Nephron (organoid): Measurements from ENCODE around the gene FRS3.
"Not testable (repeated sequence)": the region's sequence is repeated elsewhere in the genome, so short reads cannot be mapped to it uniquely, and the experiment has no call there.

ENCODE experiments used
- H3K27ac Mint-ChIP-seq, 3 experiments: 2 replicates each; pipeline ENCODE4 v1.8.0; 2020; ENCODE audit warnings: mixed read lengths in 3 of 3, mild to moderate bottlenecking in 2 of 3, moderate library complexity in 1 of 3
- H3K27me3 Mint-ChIP-seq: 2 replicates; pipeline ENCODE4 v1.8.0; 2021; ENCODE audit warnings: low read depth, mild to moderate bottlenecking, moderate library complexity, mixed read lengths
- H3K36me3 Mint-ChIP-seq: 2 replicates; pipeline ENCODE4 v1.8.0; 2020; ENCODE audit warnings: low read depth, mixed read lengths
- H3K4me1 Mint-ChIP-seq: 2 replicates; pipeline ENCODE4 v1.8.0; 2020; ENCODE audit warnings: mixed read lengths
- H3K4me3 Mint-ChIP-seq, 3 experiments: 2 replicates each; pipeline ENCODE4 v1.8.0; 2020; ENCODE audit warnings: mild to moderate bottlenecking in 3 of 3, mixed read lengths in 3 of 3, moderate library complexity in 2 of 3
- H3K9me3 Mint-ChIP-seq: 2 replicates; pipeline ENCODE4 v1.8.0; 2020; ENCODE audit warnings: mixed read lengths
- TF ChIP-seq, protein P1 (sequence below), 3 experiments: fragments of 200-600 bp; sonication (generic); IDR thresholded peaks; one replicate each; pipeline ENCODE4 v1.5.0; 2021; ENCODE audit warnings: antibody characterized with exemption in 3 of 3; ENCODE audit not compliant: unreplicated experiment in 3 of 3

FRS3 gene

DNA sequence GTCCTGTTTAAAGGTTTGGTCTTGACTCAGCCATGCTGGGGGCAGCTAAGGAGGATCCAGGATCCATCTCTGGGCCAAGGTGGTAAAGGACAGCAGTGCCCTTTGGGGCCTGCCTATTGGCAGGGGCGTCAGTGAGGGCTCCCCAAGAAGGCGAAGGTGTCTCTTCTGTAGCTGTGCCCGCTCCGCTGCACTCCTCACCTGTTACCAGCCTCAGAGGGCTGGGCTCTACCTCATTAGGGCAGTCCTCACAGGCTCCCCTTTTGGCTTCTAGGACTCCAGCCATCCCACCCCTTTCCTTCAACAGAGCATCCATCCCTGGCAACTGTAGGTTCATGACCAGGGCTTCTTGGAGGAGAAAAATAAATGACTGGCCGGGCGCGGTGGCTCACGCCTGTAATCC is 10.3 kb downstream of the FRS3 start:
- Mint-ChIP-seq H3K9me3 (no peaks in the 10 kb centered on the region), H3K4me3 (no peak overlapping the region), H3K27me3 (no peaks in the 10 kb centered on the region), H3K36me3 (peaks cover 32% of the 10 kb centered on the region), H3K4me1 (peaks cover 6% of the 10 kb centered on the region), H3K27ac (no peak overlapping the region)
- TF ChIP-seq, protein P1, sequence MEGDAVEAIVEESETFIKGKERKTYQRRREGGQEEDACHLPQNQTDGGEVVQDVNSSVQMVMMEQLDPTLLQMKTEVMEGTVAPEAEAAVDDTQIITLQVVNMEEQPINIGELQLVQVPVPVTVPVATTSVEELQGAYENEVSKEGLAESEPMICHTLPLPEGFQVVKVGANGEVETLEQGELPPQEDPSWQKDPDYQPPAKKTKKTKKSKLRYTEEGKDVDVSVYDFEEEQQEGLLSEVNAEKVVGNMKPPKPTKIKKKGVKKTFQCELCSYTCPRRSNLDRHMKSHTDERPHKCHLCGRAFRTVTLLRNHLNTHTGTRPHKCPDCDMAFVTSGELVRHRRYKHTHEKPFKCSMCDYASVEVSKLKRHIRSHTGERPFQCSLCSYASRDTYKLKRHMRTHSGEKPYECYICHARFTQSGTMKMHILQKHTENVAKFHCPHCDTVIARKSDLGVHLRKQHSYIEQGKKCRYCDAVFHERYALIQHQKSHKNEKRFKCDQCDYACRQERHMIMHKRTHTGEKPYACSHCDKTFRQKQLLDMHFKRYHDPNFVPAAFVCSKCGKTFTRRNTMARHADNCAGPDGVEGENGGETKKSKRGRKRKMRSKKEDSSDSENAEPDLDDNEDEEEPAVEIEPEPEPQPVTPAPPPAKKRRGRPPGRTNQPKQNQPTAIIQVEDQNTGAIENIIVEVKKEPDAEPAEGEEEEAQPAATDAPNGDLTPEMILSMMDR (IDR thresholded peaks at IDR 0.05; ENCODE audit: unreplicated experiment in 3 of 3) = no peak

DNA sequence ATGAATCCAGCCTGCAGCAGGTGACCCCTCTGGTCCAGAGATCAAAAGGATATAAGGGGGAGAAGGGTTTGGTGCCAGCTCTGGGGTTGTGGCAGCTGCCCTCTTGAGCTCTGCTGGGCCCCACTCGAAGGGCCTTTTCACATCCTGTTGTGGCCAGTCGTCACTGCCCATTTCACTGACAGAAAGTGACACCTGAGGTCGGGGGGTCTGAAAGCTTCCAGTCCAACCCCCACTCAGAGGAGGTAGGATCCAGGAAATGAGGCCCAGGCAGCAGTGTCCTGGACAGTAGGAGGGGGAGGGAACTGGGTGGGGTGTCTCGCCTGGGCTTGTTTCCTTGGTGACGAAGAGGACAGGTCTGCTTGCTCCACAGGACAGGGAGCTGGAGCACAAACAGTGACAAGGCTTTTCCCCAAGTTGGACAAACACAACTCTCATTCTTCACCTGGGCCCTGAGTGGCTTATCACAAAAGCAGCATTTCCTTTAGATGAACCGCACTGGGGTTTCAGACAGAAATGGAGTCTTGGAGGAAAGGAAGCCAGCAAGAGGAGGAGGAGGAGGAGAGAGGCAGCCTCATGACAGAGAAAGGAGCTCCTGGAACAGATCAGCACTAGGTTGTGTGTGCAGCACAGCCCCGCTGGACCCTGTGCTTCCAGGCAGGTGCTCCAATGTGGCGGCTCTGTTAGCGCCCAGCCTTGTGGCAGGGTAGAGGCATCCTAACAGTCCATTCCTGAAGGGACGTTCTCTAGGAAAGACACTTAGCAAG is 11.0 kb downstream of the FRS3 start:
- TF ChIP-seq, protein P1 (IDR thresholded peaks at IDR 0.05; ENCODE audit: unreplicated experiment in 3 of 3) = no peak
- Mint-ChIP-seq H3K36me3 (peaks cover 27% of the 10 kb centered on the region), H3K27ac (no peak overlapping the region), H3K4me1 (peaks cover 6% of the 10 kb centered on the region), H3K27me3 (no peaks in the 10 kb centered on the region), H3K4me3 (no peak overlapping the region), H3K9me3 (no peaks in the 10 kb centered on the region)

DNA sequence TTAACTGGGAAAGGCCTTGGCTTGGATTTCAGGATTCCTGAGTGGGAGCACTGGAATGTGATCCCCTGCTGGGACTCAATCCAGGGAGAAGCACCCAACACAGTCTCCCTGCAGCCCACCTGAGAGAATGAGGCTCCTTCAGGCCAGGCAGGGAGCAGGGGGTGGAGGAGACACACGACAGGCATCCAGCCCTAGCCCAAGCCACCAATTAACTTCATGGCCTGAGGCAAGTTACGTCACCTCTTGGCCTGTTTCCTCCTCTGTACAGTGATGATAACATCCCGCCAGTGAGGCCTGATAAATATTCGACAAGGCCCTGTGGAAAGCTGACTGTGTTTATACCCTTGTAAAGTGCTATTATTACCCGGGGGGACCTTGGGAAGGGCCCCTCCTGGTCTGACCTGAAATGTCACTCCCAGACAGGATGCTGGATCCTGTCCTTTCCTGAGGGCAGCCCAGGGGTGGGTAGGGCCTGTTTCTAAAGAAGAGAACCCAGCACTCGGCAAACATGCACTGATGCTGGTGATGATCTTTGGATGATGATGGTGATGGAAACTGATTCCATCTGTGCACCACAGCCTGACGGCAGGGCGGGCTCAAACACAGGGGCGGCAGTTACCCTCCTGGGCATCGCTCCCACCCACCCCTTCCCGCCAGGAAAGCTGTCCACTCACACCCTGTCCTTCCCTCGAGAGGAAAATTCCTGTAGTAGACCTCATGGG is 12.4 kb downstream of the FRS3 start:
- H3K36me3 Mint-ChIP-seq = peaks cover 22% of the 10 kb centered on the region
- no peak overlapping the region for H3K4me3 Mint-ChIP-seq
- no peaks in the 10 kb centered on the region for H3K9me3 Mint-ChIP-seq
- H3K27ac Mint-ChIP-seq = no peak overlapping the region
- peaks cover 6% of the 10 kb centered on the region for H3K4me1 Mint-ChIP-seq
- peaks cover 4% of the 10 kb centered on the region for H3K27me3 Mint-ChIP-seq
- TF ChIP-seq, protein P1 (IDR thresholded peaks at IDR 0.05; ENCODE audit: unreplicated experiment in 3 of 3) = no peak

DNA sequence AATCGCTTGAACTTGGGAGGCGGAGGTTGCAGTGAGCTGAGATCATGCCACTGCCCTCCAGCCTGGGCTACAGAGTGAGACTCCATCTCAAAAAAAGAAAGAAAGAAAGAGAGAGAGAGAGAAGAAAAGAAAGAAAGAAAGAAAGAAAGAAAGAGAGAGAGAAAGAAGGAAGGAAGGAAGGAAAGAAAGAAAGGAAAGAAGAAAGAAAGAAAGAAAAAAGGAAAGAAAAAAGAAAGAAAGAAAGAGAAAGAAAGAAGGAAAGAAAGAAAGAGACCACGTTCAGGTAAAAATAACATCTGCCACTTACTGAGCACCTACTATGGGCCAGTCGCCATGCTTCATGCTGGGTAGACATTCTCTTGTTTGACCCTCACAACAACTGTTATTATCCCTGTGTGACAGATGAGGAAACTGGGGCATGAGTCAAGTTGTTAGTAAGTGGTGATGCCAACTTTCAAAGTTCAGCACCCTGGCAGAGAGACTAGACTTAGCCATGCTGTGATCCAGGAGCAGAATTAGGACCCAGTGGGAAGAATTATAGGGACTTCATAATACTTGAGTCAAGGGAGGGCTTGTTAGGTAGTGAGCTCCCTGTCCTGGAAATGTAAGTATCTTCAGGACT is 13.5 kb downstream of the FRS3 start:
- not testable (repeated sequence) for H3K4me3 Mint-ChIP-seq, H3K4me1 Mint-ChIP-seq, H3K27ac Mint-ChIP-seq, H3K9me3 Mint-ChIP-seq, H3K27me3 Mint-ChIP-seq
- H3K36me3 Mint-ChIP-seq = peaks cover 11% of the 10 kb centered on the region

DNA sequence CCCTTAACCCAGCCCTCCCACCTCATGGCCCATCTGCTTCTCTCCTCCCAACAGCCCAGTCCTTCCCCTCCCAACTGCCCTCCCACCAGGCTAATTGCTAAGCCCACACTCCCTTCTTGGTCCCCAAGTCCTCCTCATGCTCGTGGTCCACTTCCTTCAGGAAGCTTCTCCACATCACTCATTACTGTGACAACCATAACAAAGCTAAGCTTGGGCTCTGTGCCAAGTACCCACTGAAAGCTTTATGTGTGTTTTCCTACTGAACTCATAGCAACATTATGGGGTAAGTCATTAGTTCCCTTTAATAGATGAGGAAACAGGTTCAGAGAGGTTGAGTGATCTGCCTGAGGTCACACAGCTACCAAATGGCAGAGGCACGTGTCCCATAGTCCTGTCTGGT is 16.2 kb downstream of the FRS3 start:
- TF ChIP-seq, protein P1 (IDR thresholded peaks at IDR 0.05; ENCODE audit: unreplicated experiment in 3 of 3) = no peak
- H3K9me3 Mint-ChIP-seq = no peaks in the 10 kb centered on the region
- no peaks in the 10 kb centered on the region for H3K36me3 Mint-ChIP-seq
- no peak overlapping the region for H3K4me3 Mint-ChIP-seq
- H3K4me1 Mint-ChIP-seq = peaks cover 11% of the 10 kb centered on the region
- H3K27ac Mint-ChIP-seq = no peak overlapping the region
- peaks cover 8% of the 10 kb centered on the region for H3K27me3 Mint-ChIP-seq

DNA sequence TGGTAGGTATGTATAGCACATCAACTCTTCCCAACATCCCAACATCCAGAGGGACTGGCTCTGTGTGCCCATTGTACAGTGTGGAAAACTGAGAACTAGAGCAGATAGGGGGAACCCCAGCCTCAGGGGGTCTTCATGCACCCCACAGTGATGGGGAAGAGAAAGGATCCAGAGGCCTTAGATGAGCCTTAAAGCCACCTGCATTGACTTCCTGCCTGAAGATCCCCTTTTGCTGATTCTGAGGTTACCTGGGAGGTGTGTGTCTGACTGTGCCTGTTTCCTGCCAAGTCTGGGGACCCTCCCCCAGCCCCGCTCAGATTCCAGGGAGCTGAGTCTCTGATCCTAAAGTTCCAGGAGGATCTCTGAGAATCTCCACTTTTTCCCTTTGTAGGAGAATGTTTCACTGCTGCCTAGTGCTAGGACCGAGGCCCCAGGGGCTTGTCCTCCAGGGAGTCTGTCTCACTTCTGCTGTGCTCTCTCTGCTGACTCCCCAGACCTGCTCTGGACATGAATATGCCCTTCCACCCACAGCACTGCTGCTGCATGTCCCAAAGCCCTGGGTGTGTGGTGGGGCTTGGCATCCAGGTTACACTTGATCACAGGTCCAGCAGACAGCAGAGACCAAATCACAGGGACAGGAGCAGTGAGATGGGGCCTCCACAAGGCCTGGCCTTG is 19.7 kb downstream of the FRS3 start:
- peaks cover 14% of the 10 kb centered on the region for H3K27me3 Mint-ChIP-seq
- no peak overlapping the region for H3K4me3 Mint-ChIP-seq
- H3K36me3 Mint-ChIP-seq = no peaks in the 10 kb centered on the region
- TF ChIP-seq, protein P1 (IDR thresholded peaks at IDR 0.05; ENCODE audit: unreplicated experiment in 3 of 3) = no peak
- no peaks in the 10 kb centered on the region for H3K9me3 Mint-ChIP-seq
- H3K27ac Mint-ChIP-seq = no peak overlapping the region
- peaks cover 12% of the 10 kb centered on the region for H3K4me1 Mint-ChIP-seq
